IPS-NIHi7 (cell line): Measurements from ENCODE around the gene CAMP.
"Not testable (repeated sequence)": the region's sequence is repeated elsewhere in the genome, so short reads cannot be mapped to it uniquely, and the experiment has no call there.

ENCODE experiments used
- DNase-seq: peaks from one replicate; pipeline ENCODE4 v3.0.0; 2012; ENCODE audit warnings: mixed read lengths; ENCODE audit errors: extremely low spot score

CAMP gene

GRCh38 chr3:48222616-48223513 lies at the start of gene CAMP:
Gene CAMP (plus strand): TSS chr3:48223495. CDS start chr3:48223512, 17 bp downstream.
- no peak for DNase-seq

- no peak for DNase-seq
These were observed 45.2 kb upstream of the CAMP start for GRCh38 chr3:48178072-48178471.

GRCh38 chr3:48180021-48180420 lies 43.3 kb upstream of the CAMP start:
- no peak for DNase-seq

GRCh38 chr3:48180531-48181253 lies 42.6 kb upstream of the CAMP start:
- no peak for DNase-seq

- no peak for DNase-seq
These were observed 39.0 kb upstream of the CAMP start for GRCh38 chr3:48184299-48184698.

- DNase-seq: no peak
These were observed 38.2 kb upstream of the CAMP start for GRCh38 chr3:48185129-48185528.

- no peak for DNase-seq
These were observed 36.5 kb upstream of the CAMP start for GRCh38 chr3:48186631-48187300.

- DNase-seq: no peak
These were observed 36.1 kb upstream of the CAMP start for GRCh38 chr3:48187301-48187578.

GRCh38 chr3:48187579-48188265 lies 35.6 kb upstream of the CAMP start:
- DNase-seq: peak; percentile 33

- peak; percentile 98 for DNase-seq
These were observed 34.8 kb upstream of the CAMP start, which contains the start of gene CDC25A for GRCh38 chr3:48188266-48189201. Gene CDC25A (minus strand): TSS chr3:48188417. CDS start chr3:48187947, 470 bp downstream.

GRCh38 chr3:48189321-48189720 lies 34.0 kb upstream of the CAMP start:
- DNase-seq: no peak

GRCh38 chr3:48190911-48191310 lies 32.4 kb upstream of the CAMP start:
- no peak for DNase-seq

GRCh38 chr3:48194446-48195071 lies 28.7 kb upstream of the CAMP start:
- peak; percentile 86 for DNase-seq

GRCh38 chr3:48196611-48197010 lies 26.7 kb upstream of the CAMP start:
- DNase-seq: no peak

GRCh38 chr3:48199117-48199516 lies 24.2 kb upstream of the CAMP start:
- no peak for DNase-seq

- DNase-seq: no peak
These were observed 20.7 kb upstream of the CAMP start for GRCh38 chr3:48202632-48203031.

GRCh38 chr3:48208076-48208475 lies 15.2 kb upstream of the CAMP start:
- no peak for DNase-seq

GRCh38 chr3:48209445-48209844 lies 13.8 kb upstream of the CAMP start:
- no peak for DNase-seq

GRCh38 chr3:48210534-48210933 lies 12.8 kb upstream of the CAMP start:
- DNase-seq: not testable (repeated sequence)

- not testable (repeated sequence) for DNase-seq
These were observed 11.5 kb upstream of the CAMP start for GRCh38 chr3:48211776-48212175.
